PFSK-1 (cell line): ENCODE results near the gene RPS5.

ENCODE experiments used
- POLR2AphosphoS5 ChIP-seq: IDR thresholded peaks from 2 replicates; pipeline ENCODE4 v1.6.1; 2012; ENCODE audit warnings: low read depth, mild to moderate bottlenecking, control low read depth, low read length, moderate library complexity
- REST ChIP-seq, 2 experiments: IDR thresholded peaks; 2 replicates each; pipeline versions ENCODE4 v1.6.1 to v1.8.0; 2011 to 2012; ENCODE audit warnings: low read depth in 2 of 2, low read length in 2 of 2, control low read depth in 1 of 2, inconsistent platforms in 1 of 2, mild to moderate bottlenecking in 1 of 2, moderate library complexity in 1 of 2; ENCODE audit not compliant: insufficient read depth in 1 of 2
- TAF1 ChIP-seq: IDR thresholded peaks from 2 replicates; pipeline ENCODE4 v1.6.1; 2012; ENCODE audit warnings: low read length, control low read depth, borderline replicate concordance; ENCODE audit not compliant: insufficient read depth

- TF ChIP-seq TAF1 (no peak), POLR2AphosphoS5 (no peak), REST (IDR thresholded peaks at IDR 0.05; ENCODE audit: insufficient read depth in 1 of 2, low read depth in 2 of 2, low read length in 2 of 2) (no peak)
Measured at GRCh38 chr19:58440556-58440955, 53.5 kb downstream of the RPS5 start.
